PC-3 (cell line): ENCODE results near the gene FAM168A. TPM values are rescaled to one million over a fixed set of nuclear protein-coding genes. Genes with fewer than 3 reads are reported as not detected.

ENCODE experiments used
- ATAC-seq: fragments of 200-7000 bp; cut with Tn5 transposase; 2 replicates; pipeline ENCODE4 v1.9.1; 2020; ENCODE audit warnings: mild to moderate bottlenecking, moderate library complexity
- BruUV-seq: library from RNA; stranded (reverse); fragments of 400-500 nt; replicated peaks from 2 replicates; lab custom pipeline; 2021; lab: Mats Ljungman, UMichigan
- CTCF ChIA-PET: fragments of 300-600 bp; sonication (Branson Sonifier 250); formaldehyde crosslinking; loops from one replicate; lab custom pipeline; 2022; ENCODE audit warnings: antibody characterized with exemption; lab: Charles Lee
- POLR2A ChIA-PET: fragments of 300-600 bp; sonication (Branson Sonifier 250); formaldehyde crosslinking; loops from one replicate; lab custom pipeline; 2022; ENCODE audit warnings: antibody characterized with exemption; ENCODE audit not compliant: unreplicated experiment; lab: Charles Lee
- DNase-seq: peaks from one replicate; pipeline ENCODE4 v3.0.0-alpha.2; 2015
- H2AFZ ChIP-seq: fragments of 300-600 bp; sonication (generic); 2 replicates; pipeline ENCODE4 v1.6.0; 2016; ENCODE audit warnings: antibody characterized with exemption, low read length
- H3F3A ChIP-seq: fragments of 300-600 bp; sonication (generic); one replicate; pipeline ENCODE4 v1.6.0; 2017; ENCODE audit warnings: antibody characterized with exemption, low read length, control low read depth, mild to moderate bottlenecking; ENCODE audit not compliant: unreplicated experiment
- H3K27ac ChIP-seq: fragments of 300-600 bp; sonication (generic); 2 replicates; pipeline ENCODE4 v1.5.1; 2016; ENCODE audit warnings: mild to moderate bottlenecking, low read length
- H3K27me3 ChIP-seq: fragments of 300-600 bp; sonication (generic); 2 replicates; pipeline ENCODE4 v1.6.1; 2016; ENCODE audit warnings: low read length, mixed read lengths
- H3K36me3 ChIP-seq: fragments of 300-600 bp; sonication (generic); 2 replicates; pipeline ENCODE4 v1.6.1; 2016; ENCODE audit warnings: low read depth, mixed run types, low read length, mixed read lengths
- H3K4me1 ChIP-seq: fragments of 300-600 bp; sonication (generic); 2 replicates; pipeline ENCODE4 v1.5.1; 2016; ENCODE audit warnings: low read length; ENCODE audit not compliant: insufficient read depth
- H3K4me2 ChIP-seq: fragments of 300-600 bp; sonication (generic); 2 replicates; pipeline ENCODE4 v1.6.0; 2016; ENCODE audit warnings: low read length
- H3K4me3 ChIP-seq: fragments of 300-600 bp; sonication (generic); 2 replicates; pipeline ENCODE4 v1.5.1; 2016; ENCODE audit warnings: mild to moderate bottlenecking, low read length, mixed read lengths
- H3K79me2 ChIP-seq: fragments of 300-600 bp; sonication (generic); 2 replicates; pipeline ENCODE4 v1.6.1; 2017; ENCODE audit warnings: low read length, mixed read lengths
- H3K9ac ChIP-seq: fragments of 300-600 bp; sonication (generic); 2 replicates; pipeline ENCODE4 v1.6.0; 2016; ENCODE audit warnings: mild to moderate bottlenecking, low read length
- H3K9me2 ChIP-seq: fragments of 300-600 bp; sonication (generic); replicated peaks from 2 replicates; pipeline ENCODE4 v1.6.1; 2016; ENCODE audit warnings: mixed run types, low read length, mixed read lengths
- H3K9me3 ChIP-seq: fragments of 300-600 bp; sonication (generic); 2 replicates; pipeline ENCODE4 v1.6.1; 2016; ENCODE audit warnings: low read length, mixed read lengths
- H4K20me1 ChIP-seq: fragments of 300-600 bp; sonication (generic); 2 replicates; pipeline ENCODE4 v1.6.1; 2016; ENCODE audit warnings: low read length, mixed read lengths
- EZH2 ChIP-seq: fragments of 300-600 bp; sonication (generic); IDR thresholded peaks from one replicate; pipeline ENCODE4 v1.6.1; 2017; ENCODE audit warnings: antibody characterized with exemption, mild to moderate bottlenecking, low read length; ENCODE audit not compliant: unreplicated experiment
- EZH2phosphoT487 ChIP-seq: fragments of 300-600 bp; sonication (generic); IDR thresholded peaks from 2 replicates; pipeline ENCODE4 v1.6.1; 2018; ENCODE audit warnings: mild to moderate bottlenecking, antibody characterized with exemption, low read length, borderline replicate concordance
- intact Hi-C: fragments of 100-400 bp; cut with micrococcal nuclease; formaldehyde crosslinking; loops from 2 replicates; pipeline ENCODE4 v1.9.0; 2023
- total RNA-seq: library from RNA; depleted of rRNA; stranded (reverse); fragments of >200 nt; gene quantifications from 2 replicates; pipeline ENCODE4 v1.2.3, GENCODE V29; 2014
- TF ChIP-seq, protein P1 (sequence below): fragments of 300-600 bp; sonication (generic); conservative IDR thresholded peaks from 2 replicates; pipeline ENCODE4 v1.5.1; 2017; ENCODE audit warnings: antibody characterized with exemption, low read depth, mild to moderate bottlenecking, low read length

The FAM168A gene
- total RNA-seq, 1 experiment from 2014 or later: 24.5 TPM

GRCh38 chr11:73384531-73384871, 213.4 kb downstream of the FAM168A start:
- intact Hi-C loops: no loop called here
- H3K36me3 ChIP-seq: peaks cover 6% of the 10 kb centered on the region; the same call in 1 of the 2 replicates
- ATAC-seq (no peak), DNase-seq (no peak)
- H3K4me3 ChIP-seq: no peak overlapping the region
- H3K79me2 ChIP-seq: peaks cover 98% of the 10 kb centered on the region
- no peak overlapping the region for H3K4me2 ChIP-seq
- no peak overlapping the region for H2AFZ ChIP-seq
- peaks cover 5% of the 10 kb centered on the region; the same call in 1 of the 2 replicates for H3K4me1 ChIP-seq
- H3K27me3 ChIP-seq: no peaks in the 10 kb centered on the region
- H3F3A ChIP-seq: no peaks in the 10 kb centered on the region
- no peaks in the 10 kb centered on the region for H3K9me2 ChIP-seq
- H3K27ac ChIP-seq: no peak overlapping the region
- TF ChIP-seq, protein P1, sequence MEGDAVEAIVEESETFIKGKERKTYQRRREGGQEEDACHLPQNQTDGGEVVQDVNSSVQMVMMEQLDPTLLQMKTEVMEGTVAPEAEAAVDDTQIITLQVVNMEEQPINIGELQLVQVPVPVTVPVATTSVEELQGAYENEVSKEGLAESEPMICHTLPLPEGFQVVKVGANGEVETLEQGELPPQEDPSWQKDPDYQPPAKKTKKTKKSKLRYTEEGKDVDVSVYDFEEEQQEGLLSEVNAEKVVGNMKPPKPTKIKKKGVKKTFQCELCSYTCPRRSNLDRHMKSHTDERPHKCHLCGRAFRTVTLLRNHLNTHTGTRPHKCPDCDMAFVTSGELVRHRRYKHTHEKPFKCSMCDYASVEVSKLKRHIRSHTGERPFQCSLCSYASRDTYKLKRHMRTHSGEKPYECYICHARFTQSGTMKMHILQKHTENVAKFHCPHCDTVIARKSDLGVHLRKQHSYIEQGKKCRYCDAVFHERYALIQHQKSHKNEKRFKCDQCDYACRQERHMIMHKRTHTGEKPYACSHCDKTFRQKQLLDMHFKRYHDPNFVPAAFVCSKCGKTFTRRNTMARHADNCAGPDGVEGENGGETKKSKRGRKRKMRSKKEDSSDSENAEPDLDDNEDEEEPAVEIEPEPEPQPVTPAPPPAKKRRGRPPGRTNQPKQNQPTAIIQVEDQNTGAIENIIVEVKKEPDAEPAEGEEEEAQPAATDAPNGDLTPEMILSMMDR: no peak
- no peak for TF ChIP-seq EZH2
- no peak for TF ChIP-seq EZH2phosphoT487
- CTCF ChIA-PET: interaction anchor here (0.6 kb wide), 1 partner anchor 659 kb away, joined by 5 read pairs; no protein-coding TSS in a partner anchor
- H3K9me3 ChIP-seq: no peaks in the 10 kb centered on the region
- BruUV-seq: no TSS peak
- H3K9ac ChIP-seq: no peak overlapping the region
- H4K20me1 ChIP-seq: peaks cover 76% of the 10 kb centered on the region
- POLR2A ChIA-PET: no interaction called here

DNA sequence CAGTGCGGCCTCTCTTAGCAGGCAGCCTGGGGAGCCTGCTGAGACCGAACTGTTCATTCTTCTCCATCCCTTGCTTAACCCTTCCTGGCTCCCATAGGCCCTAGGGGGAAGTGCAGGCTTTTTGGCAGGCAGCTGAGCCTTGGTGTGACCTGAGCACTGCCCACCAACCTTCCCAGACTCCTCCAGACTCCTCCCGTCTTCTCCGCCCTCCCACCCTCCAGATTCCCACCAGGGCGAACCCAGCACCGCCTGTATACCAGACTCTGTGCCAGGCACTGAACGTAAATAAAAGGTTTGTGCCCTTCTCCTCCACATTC, 213.8 kb downstream of the FAM168A start:
- intact Hi-C loops: no loop called here
- Histone ChIP-seq H3K36me3 (peaks cover 5% of the 10 kb centered on the region; the same call in 1 of the 2 replicates), H3K9me2 (no peaks in the 10 kb centered on the region), H2AFZ (no peak overlapping the region), H3F3A (no peaks in the 10 kb centered on the region), H3K27ac (no peak overlapping the region), H3K4me1 (peaks cover 9% of the 10 kb centered on the region; the same call in 1 of the 2 replicates), H3K4me2 (no peak overlapping the region), H4K20me1 (peaks cover 80% of the 10 kb centered on the region), H3K9me3 (no peaks in the 10 kb centered on the region), H3K4me3 (no peak overlapping the region), H3K79me2 (peaks cover 98% of the 10 kb centered on the region), H3K27me3 (no peaks in the 10 kb centered on the region), H3K9ac (no peak overlapping the region)
- ChIA-PET CTCF (interaction anchor here (0.6 kb wide), 1 partner anchor 659 kb away, joined by 5 read pairs; no protein-coding TSS in a partner anchor), POLR2A (no interaction called here)
- DNase-seq (no peak), ATAC-seq (no peak)
- no peak for TF ChIP-seq EZH2
- no peak for TF ChIP-seq EZH2phosphoT487
- TF ChIP-seq, protein P1: no peak
- BruUV-seq: no TSS peak

DNA sequence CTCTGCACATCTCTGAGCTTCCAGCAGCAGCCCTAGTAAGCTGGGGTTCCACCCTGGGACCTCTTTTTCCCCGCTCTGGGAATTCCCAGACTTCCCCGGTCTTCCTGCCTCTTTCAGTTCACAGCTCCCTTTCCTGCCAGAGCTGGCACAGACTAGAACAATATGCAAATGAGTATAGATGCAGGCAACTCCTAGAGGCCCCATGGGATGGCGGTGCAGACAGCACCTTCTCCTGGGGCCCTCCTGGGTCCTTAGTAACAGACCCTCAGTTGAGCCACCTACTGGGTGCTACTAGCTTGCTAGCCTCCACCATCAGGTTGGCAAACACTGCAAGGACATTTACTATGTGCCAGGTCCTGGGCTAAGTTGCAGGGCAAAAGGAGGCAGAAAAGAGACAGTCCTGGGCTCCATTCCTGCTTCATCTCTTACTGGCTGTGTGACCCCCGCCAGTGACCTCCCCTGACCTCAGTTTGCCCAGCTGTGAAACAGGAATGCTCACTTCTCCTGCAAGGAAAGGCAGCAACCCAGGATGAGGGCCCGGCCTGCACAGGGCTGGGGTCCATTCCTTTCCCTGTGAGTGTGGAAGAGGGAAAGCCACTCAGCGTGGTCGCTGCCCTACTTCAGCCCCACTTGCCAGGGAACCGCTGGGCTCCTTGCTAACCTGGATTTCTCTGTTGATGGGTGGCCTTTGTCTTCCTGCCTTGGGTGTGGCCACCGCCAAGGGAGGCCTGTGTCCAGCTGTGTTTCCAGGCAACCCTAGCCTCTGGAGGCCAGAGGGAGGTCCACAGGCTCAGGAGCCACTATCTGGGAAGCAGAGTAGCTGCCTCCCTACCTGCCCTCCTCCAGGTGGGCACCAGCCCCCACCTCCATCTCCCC, 214.4 kb downstream of the FAM168A start:
- DNase-seq (no peak), ATAC-seq (no peak)
- intact Hi-C loops: no loop called here
- ChIA-PET POLR2A (no interaction called here), CTCF (interaction anchor here (0.8 kb wide), 1 partner anchor 32 kb away, joined by 3 read pairs; no protein-coding TSS in a partner anchor)
- no peaks in the 10 kb centered on the region for H3K9me2 ChIP-seq
- H3K27me3 ChIP-seq: no peaks in the 10 kb centered on the region
- BruUV-seq: no TSS peak
- H3K4me2 ChIP-seq: no peak overlapping the region
- H3K9ac ChIP-seq: no peak overlapping the region
- H3F3A ChIP-seq: no peaks in the 10 kb centered on the region
- H2AFZ ChIP-seq: no peak overlapping the region
- H4K20me1 ChIP-seq: peaks cover 82% of the 10 kb centered on the region
- no peaks in the 10 kb centered on the region for H3K9me3 ChIP-seq
- H3K36me3 ChIP-seq: peaks cover 5% of the 10 kb centered on the region; the same call in 1 of the 2 replicates
- peaks cover 12% of the 10 kb centered on the region; the same call in 1 of the 2 replicates for H3K4me1 ChIP-seq
- TF ChIP-seq EZH2phosphoT487 (no peak), EZH2 (no peak)
- TF ChIP-seq, protein P1: no peak
- peaks cover 100% of the 10 kb centered on the region for H3K79me2 ChIP-seq
- H3K27ac ChIP-seq: no peak overlapping the region
- no peak overlapping the region for H3K4me3 ChIP-seq
